ENCODE results near the gene CNKSR3. TPM values are rescaled to one million over a fixed set of nuclear protein-coding genes. Genes with fewer than 3 reads are reported as not detected.
"Not testable (repeated sequence)": the region's sequence is repeated elsewhere in the genome, so short reads cannot be mapped to it uniquely, and the experiment has no call there.

The CNKSR3 gene
- total RNA-seq, 1 donor = 0.31 TPM

DNA sequence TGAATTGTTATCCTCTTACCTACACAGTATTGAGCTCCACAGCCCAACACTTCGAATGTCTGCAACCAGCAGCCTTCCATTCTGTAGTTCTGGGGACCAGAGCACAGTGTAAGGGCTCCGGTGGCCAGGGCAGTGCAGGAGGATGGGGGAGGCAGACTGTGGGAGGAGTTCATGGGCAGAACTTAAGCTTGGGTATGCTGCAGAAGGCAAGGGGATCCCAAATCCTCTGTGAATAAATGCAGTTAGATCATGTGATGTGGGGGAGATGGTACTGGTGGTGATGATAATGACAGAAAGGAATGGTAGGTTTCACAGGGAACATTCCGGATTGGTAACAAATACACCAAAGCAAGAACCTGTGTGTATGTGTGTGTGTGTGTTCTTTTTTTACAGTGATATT, 26.5 kb upstream of the CNKSR3 start:
- H3K27me3 ChIP-seq (ENCODE audit: insufficient read depth, low read length) = no peaks in the 10 kb centered on the region
- H3K4me1 ChIP-seq (ENCODE audit: insufficient read depth, low read length) = no peaks in the 10 kb centered on the region
- no peak overlapping the region for H3K4me3 ChIP-seq (ENCODE audit: low read length)
- H3K9me3 ChIP-seq (ENCODE audit: low read depth, low read length) = no peaks in the 10 kb centered on the region

DNA sequence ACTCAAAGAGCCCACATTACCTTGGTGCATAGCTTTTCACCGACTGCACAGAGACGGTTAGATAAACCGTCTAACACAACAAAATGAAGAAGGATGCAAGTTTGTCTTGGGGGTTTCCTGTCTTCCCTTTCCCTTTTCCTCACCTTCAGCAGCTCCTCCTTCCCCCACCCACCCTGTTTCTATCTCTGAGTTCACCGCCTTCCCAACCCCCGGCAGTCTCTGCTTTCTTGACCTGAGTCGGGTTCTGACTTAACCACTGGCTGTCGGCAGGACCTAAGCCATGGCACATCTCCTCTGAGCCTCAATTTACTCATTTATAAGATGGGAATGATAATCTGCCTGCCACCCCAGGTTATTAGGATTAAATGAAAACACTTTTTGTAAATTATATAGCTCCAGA, 25.8 kb upstream of the CNKSR3 start:
- Histone ChIP-seq H3K27me3 (ENCODE audit: insufficient read depth, low read length) (no peaks in the 10 kb centered on the region), H3K9me3 (ENCODE audit: low read depth, low read length) (no peaks in the 10 kb centered on the region), H3K4me1 (ENCODE audit: insufficient read depth, low read length) (no peaks in the 10 kb centered on the region), H3K4me3 (ENCODE audit: low read length) (no peak overlapping the region)

DNA sequence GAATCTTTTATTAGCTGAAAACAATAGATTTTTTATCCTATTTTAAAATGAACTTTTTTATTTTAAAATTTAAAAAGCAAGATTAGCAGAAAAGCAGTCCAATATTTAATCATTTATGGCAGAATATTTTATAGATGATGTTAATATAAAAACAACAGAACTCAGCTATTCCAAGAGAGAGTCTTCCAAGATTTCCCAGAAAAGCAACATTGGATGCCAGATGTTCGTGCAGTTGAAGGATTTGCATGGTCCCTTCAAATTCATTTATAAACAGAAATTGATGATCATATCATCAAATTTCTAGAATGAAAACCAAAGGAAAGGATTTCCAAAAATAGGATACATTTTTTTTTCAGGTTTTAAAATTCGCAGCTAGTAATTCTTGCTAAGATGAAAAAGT, 25.4 kb upstream of the CNKSR3 start:
- Histone ChIP-seq H3K4me1 (ENCODE audit: insufficient read depth, low read length) (no peaks in the 10 kb centered on the region), H3K9me3 (ENCODE audit: low read depth, low read length) (no peaks in the 10 kb centered on the region), H3K27me3 (ENCODE audit: insufficient read depth, low read length) (no peaks in the 10 kb centered on the region), H3K4me3 (ENCODE audit: low read length) (no peak overlapping the region)

DNA sequence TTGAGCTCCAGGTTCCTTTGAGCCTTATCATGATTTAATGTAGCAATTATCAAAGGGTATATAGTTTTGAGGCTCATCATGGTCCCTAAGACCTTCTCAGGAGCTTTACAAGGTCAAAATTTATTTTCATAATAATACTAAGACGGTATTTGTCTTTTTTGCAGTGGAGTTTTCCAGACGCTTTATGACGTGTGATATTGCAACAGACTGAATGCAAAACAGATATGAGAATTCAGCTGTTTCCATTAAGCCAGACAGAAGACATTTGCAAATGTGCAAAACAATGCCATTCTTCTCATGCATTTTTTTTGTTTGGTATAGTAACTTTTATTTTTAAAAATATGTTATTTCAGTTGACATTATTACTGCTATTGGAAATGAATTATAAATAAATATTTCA, 24.7 kb upstream of the CNKSR3 start:
- Histone ChIP-seq H3K27me3 (ENCODE audit: insufficient read depth, low read length) (no peaks in the 10 kb centered on the region), H3K4me3 (ENCODE audit: low read length) (no peak overlapping the region), H3K9me3 (ENCODE audit: low read depth, low read length) (no peaks in the 10 kb centered on the region), H3K4me1 (ENCODE audit: insufficient read depth, low read length) (no peaks in the 10 kb centered on the region)

DNA sequence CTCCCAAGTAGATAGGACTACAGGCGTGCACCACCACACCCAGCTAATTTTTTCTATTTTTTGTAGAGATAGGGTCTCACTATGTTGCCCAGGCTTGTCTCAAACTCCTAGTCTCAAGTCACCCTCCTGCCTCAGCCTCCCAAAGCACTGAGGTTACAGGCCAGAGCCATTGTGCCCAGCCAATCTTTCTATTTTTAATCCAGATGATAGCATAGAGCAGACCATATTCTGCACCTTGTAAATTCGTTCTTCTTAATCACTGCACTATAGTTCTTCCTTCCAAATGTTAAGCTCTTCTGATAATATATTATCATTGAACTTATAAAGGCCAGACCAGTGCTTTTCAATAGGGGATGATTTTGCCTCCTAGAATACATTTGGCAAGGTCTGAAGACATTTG, 24.0 kb upstream of the CNKSR3 start:
- H3K9me3 ChIP-seq (ENCODE audit: low read depth, low read length) = no peaks in the 10 kb centered on the region

DNA sequence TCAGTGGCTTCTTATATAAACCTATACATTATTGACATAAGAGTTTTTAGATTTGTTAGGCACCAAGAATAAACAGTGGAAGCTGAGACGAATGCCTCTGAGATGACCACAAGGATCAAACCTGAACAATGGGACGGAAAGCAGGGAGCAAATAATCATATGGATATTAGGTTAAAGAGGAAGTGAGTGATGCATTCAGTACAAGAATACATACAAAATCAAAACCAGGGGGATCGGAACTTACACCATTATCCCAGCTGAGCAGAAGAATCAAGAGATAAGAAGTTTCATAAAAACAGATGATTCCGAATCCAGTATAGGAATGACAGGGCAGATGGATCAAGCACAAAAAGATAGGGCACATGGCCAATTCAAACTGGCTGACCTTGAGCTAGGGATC, 21.9 kb upstream of the CNKSR3 start:
- no peak overlapping the region for H3K4me3 ChIP-seq (ENCODE audit: low read length)
- no peaks in the 10 kb centered on the region for H3K9me3 ChIP-seq (ENCODE audit: low read depth, low read length)

More for the DNA sequence above, 24.0 kb upstream of the CNKSR3 start:
- no peaks in the 10 kb centered on the region for H3K4me1 ChIP-seq (ENCODE audit: insufficient read depth, low read length)
- no peaks in the 10 kb centered on the region for H3K27me3 ChIP-seq (ENCODE audit: insufficient read depth, low read length)
- no peak overlapping the region for H3K4me3 ChIP-seq (ENCODE audit: low read length)

DNA sequence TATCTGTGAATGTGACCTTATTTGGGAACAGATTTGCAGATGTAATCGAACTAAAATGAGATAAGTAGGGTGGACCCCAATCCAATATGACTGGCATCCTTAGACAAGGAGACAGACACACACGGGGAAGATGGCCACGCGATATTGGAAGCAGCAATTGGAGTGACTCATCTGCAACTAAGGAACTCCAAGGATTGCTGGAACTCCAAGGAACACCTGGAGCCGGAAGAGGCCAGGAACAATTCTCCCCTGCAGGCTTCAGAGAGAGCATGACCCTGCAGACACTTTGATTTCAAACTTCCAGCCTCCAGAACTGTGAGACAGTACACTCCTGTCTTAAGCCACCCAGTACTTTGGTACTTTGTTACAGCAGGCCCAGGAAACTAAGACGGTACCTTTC, 19.5 kb upstream of the CNKSR3 start:
- no peaks in the 10 kb centered on the region for H3K4me1 ChIP-seq (ENCODE audit: insufficient read depth, low read length)
- H3K9me3 ChIP-seq (ENCODE audit: low read depth, low read length) = no peaks in the 10 kb centered on the region
- no peak overlapping the region for H3K4me3 ChIP-seq (ENCODE audit: low read length)
- no peaks in the 10 kb centered on the region for H3K27me3 ChIP-seq (ENCODE audit: insufficient read depth, low read length)

More for the DNA sequence above, 21.9 kb upstream of the CNKSR3 start:
- Histone ChIP-seq H3K4me1 (ENCODE audit: insufficient read depth, low read length) (no peaks in the 10 kb centered on the region), H3K27me3 (ENCODE audit: insufficient read depth, low read length) (no peaks in the 10 kb centered on the region)

DNA sequence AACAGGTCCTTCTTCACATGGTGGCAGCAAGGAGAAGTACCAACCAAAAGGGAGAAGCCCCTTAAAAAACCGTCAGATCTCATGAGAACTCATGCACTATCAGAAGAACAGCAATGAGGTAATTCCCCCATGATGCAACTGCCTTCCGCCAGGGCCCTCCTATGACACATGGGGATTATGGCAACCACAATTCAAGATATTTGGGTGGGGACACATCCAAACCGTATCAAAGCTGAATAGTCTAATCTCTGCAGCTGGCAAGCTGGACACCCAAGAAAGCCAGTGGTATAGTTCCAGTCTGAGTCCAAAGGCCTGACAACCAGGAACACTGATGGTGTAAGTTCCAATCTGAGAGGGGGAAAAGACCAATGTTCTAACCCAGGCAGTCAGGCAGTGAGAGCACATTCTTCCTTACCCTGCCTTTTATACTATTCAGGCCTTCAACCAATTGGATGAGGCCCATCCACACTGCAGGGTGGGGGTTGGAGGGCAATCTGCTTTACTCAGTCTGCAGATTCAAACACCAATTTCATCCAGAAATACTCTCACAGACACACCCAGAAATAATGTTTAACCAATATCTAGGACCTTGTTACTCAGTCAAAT, 17.9 kb upstream of the CNKSR3 start:
- Histone ChIP-seq H3K27me3 (ENCODE audit: insufficient read depth, low read length) (no peaks in the 10 kb centered on the region), H3K4me1 (ENCODE audit: insufficient read depth, low read length) (no peaks in the 10 kb centered on the region), H3K4me3 (ENCODE audit: low read length) (no peak overlapping the region), H3K9me3 (ENCODE audit: low read depth, low read length) (no peaks in the 10 kb centered on the region)

DNA sequence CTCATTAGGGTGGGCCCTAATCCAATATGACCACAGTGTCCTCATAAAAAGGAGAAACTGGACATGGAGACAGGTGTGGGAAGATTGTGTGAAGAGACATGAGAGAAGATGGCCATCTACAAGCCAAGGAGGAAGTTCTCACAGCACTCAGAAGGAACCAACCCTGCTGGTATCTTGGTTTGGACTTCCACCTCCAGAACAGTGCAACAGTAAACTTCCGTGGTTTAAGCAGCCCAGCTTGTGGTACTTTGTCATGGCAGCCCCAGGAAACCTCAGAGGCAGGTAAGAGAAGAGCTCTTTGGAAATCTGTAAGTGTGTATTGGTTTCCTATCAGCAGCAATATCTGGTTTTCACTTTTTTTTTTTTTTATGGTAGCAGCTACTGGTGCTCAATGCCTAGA, 16.5 kb upstream of the CNKSR3 start:
- H3K4me1 ChIP-seq (ENCODE audit: insufficient read depth, low read length) = no peaks in the 10 kb centered on the region

DNA sequence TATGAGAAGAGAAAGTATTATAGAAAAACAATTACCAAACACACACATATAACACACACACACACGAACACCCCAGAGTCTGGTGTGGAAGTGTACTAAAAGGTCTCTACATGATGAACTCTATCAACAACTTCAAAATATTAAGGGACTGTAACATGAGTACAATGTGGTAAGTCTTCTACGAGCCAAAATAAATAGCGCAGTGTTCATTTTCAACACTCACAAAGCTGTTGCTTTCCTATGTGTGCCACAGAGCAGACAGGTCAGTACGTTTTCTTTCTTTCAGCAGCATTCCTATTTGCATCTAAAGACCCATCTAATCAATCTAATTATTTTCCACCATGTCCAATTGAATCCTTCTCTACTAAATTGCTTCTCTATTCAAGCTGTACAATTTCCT, 12.1 kb upstream of the CNKSR3 start:
- no peak overlapping the region for H3K4me3 ChIP-seq (ENCODE audit: low read length)
- H3K9me3 ChIP-seq (ENCODE audit: low read depth, low read length) = no peaks in the 10 kb centered on the region
- H3K4me1 ChIP-seq (ENCODE audit: insufficient read depth, low read length) = no peaks in the 10 kb centered on the region
- no peaks in the 10 kb centered on the region for H3K27me3 ChIP-seq (ENCODE audit: insufficient read depth, low read length)

More for the DNA sequence above, 16.5 kb upstream of the CNKSR3 start:
- no peak overlapping the region for H3K4me3 ChIP-seq (ENCODE audit: low read length)
- H3K27me3 ChIP-seq (ENCODE audit: insufficient read depth, low read length) = no peaks in the 10 kb centered on the region
- no peaks in the 10 kb centered on the region for H3K9me3 ChIP-seq (ENCODE audit: low read depth, low read length)

DNA sequence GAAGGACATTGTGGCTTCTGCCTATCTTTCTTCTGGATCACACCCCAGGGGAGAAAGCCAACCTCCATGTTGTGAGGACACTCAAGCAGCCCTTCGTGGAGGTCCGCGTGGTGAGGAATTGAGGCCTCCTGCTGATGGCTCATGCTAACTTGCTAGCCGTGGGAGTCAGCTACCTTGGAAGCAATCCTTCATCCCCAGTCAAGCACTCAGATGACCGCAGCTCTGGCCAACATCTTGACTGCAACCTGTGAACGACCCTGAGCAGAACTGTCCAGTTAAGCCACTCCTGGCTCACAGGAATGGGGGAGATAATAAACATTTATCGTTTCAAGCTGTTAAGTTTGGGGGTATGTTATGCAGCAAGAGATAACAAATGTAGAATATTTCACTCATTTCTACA, 10.9 kb upstream of the CNKSR3 start:
- Histone ChIP-seq H3K4me3 (ENCODE audit: low read length) (no peak overlapping the region), H3K9me3 (ENCODE audit: low read depth, low read length) (no peaks in the 10 kb centered on the region), H3K27me3 (ENCODE audit: insufficient read depth, low read length) (no peaks in the 10 kb centered on the region), H3K4me1 (ENCODE audit: insufficient read depth, low read length) (no peaks in the 10 kb centered on the region)

DNA sequence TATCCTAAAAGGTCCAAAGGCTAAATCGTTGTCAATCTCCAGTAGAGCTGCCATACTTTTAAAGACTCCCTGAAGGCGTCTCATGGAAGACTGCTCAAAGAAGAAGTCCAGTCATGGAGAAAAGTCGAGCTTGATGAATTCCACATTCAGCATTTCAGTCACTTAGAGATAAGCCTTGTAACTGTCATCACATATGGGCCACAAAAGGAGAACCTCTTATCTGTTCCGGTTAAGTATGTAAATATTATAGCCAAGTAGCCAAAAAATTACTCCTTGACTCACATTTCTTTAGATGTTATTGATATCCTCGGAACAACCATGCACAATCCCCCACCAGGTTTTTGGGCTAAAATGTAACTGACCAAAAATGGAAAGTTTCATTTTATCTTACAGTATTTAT, 9.8 kb upstream of the CNKSR3 start:
- H3K4me3 ChIP-seq (ENCODE audit: low read length) = no peak overlapping the region
- H3K27me3 ChIP-seq (ENCODE audit: insufficient read depth, low read length) = no peaks in the 10 kb centered on the region
- H3K4me1 ChIP-seq (ENCODE audit: insufficient read depth, low read length) = no peaks in the 10 kb centered on the region
- no peaks in the 10 kb centered on the region for H3K9me3 ChIP-seq (ENCODE audit: low read depth, low read length)

DNA sequence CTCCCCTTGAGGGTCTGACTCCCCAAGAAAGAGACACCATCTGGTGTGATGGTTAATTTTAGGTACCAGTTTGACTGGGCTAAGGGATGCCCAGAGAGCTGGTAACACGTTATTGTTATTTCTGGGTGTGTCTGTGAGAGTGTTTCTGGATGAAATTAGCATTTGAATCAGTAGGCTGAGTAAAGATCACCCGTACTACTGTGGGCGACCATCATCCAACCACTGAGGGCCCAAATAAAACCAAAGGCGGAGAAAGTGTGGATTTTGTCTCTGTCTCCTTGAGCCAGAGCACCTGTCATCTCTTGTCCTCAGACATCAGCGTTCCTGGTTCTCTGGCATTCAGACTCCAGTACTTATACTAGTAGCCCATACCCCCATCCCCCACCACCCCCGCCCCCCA, 7.9 kb upstream of the CNKSR3 start:
- H3K4me3 ChIP-seq (ENCODE audit: low read length) = no peak overlapping the region
- H3K4me1 ChIP-seq (ENCODE audit: insufficient read depth, low read length) = no peaks in the 10 kb centered on the region
- no peaks in the 10 kb centered on the region for H3K27me3 ChIP-seq (ENCODE audit: insufficient read depth, low read length)
- H3K9me3 ChIP-seq (ENCODE audit: low read depth, low read length) = no peaks in the 10 kb centered on the region

DNA sequence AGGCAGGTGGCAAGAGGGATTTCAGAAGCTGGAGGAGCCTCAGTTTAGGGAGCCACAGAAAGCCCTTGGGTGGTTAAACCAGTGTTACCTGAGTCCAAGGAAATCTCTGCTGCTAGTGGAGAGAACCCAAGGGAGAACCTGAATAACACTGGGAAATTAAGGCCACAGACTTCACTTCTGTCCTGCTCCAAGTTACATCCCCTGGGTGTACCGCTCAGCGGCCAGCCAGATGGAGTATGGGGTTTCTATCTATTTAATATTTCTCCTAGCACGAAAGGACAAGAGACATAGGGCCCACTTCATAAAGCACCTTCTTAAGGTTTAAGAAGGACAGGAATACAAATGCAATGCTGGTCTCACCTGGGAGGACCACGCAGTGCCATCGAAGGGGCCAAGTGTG, 5.8 kb upstream of the CNKSR3 start:
- Histone ChIP-seq H3K27me3 (ENCODE audit: insufficient read depth, low read length) (peaks cover 11% of the 10 kb centered on the region), H3K4me1 (ENCODE audit: insufficient read depth, low read length) (no peaks in the 10 kb centered on the region), H3K9me3 (ENCODE audit: low read depth, low read length) (no peaks in the 10 kb centered on the region), H3K4me3 (ENCODE audit: low read length) (no peak overlapping the region)

DNA sequence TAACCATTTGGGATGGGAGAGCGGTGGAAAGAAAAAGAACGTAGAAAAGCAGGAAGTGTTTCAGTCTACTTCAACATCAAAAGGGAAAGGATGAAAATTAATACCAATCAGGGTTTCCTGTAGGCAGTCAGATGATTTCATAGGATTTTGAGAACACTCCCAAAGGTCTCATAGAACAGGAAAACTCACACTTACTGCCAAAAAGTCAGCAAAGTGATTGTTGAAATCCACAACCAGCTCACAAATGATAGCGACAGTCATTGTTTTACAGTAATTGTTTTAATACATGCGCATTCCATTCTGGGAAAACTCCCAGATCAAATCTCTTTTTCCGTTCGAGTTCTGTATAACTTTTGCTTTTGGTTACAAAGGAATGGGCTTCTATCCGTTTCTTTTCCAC, 5.3 kb upstream of the CNKSR3 start:
- Histone ChIP-seq H3K9me3 (ENCODE audit: low read depth, low read length) (no peaks in the 10 kb centered on the region), H3K4me1 (ENCODE audit: insufficient read depth, low read length) (no peaks in the 10 kb centered on the region), H3K27me3 (ENCODE audit: insufficient read depth, low read length) (peaks cover 15% of the 10 kb centered on the region), H3K4me3 (ENCODE audit: low read length) (no peak overlapping the region)

DNA sequence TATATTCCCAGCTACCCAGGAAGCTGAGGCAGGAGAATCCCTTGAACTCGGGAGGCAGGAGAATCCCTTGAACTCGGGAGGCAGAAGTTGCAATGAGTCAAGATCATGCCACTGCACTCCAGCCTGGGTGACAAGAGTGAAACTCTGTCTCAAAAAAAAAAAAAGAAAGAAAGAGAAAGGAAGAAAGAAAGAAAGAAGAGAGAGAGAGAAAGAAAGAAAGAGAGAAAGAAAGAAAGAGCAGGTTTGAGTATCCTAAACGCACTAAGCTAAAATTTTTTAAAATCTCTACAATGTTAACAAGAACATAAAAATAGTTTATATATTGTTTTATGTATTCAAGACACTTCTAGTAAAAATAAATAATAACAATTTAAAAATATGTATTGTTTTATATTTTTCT, 4.6 kb upstream of the CNKSR3 start:
- H3K4me1 ChIP-seq (ENCODE audit: insufficient read depth, low read length); H3K4me3 ChIP-seq (ENCODE audit: low read length); H3K9me3 ChIP-seq (ENCODE audit: low read depth, low read length): not testable (repeated sequence)
- H3K27me3 ChIP-seq (ENCODE audit: insufficient read depth, low read length) = peaks cover 16% of the 10 kb centered on the region
